Measurements from ENCODE around the gene MGLL. TPM values are rescaled to one million over a fixed set of nuclear protein-coding genes. Genes with fewer than 3 reads are reported as not detected.

Gene MGLL
- total RNA-seq, 1 experiment from 2014 or later: 0.94 TPM

GRCh38 chr3:127675651-127676391 is 146.5 kb downstream of the MGLL start:
- peak overlapping the region; percentile 70; the same call in 1 of the 2 replicates for H3K27ac Mint-ChIP-seq
- POLR2A ChIA-PET: no interaction called here
- TF ChIP-seq RORB (CRISPR knock-in tag; IDR thresholded peaks at IDR 0.05): no peak
- TF ChIP-seq ZNF532 (CRISPR knock-in tag; IDR thresholded peaks at IDR 0.05; ENCODE audit: borderline replicate concordance): no peak
- no peak for TF ChIP-seq ZBTB43 (CRISPR knock-in tag; IDR thresholded peaks at IDR 0.05)
- TF ChIP-seq FOXP1 (CRISPR knock-in tag; IDR thresholded peaks at IDR 0.05; ENCODE audit: borderline replicate concordance): no peak
- no peak for TF ChIP-seq ETV6 (CRISPR knock-in tag; IDR thresholded peaks at IDR 0.05)
- no peak for TF ChIP-seq NFATC4 (CRISPR knock-in tag; IDR thresholded peaks at IDR 0.05)
- no peak for TF ChIP-seq CREB1 (CRISPR knock-in tag; IDR thresholded peaks at IDR 0.05)
- TF ChIP-seq ZMAT4 (CRISPR knock-in tag; IDR thresholded peaks at IDR 0.05): no peak
- TF ChIP-seq HMGXB4 (CRISPR knock-in tag; IDR thresholded peaks at IDR 0.05): no peak
- no peak for TF ChIP-seq PRDM15 (CRISPR knock-in tag; IDR thresholded peaks at IDR 0.05)
- no peak for TF ChIP-seq NR1H2 (CRISPR knock-in tag; IDR thresholded peaks at IDR 0.05)
- no peak for TF ChIP-seq SMAD3 (CRISPR knock-in tag; IDR thresholded peaks at IDR 0.05; ENCODE audit: borderline replicate concordance)
- no peak overlapping the region for H3K4me3 Mint-ChIP-seq
- H3K27me3 Mint-ChIP-seq (ENCODE audit: low read depth): peaks cover 3% of the 10 kb centered on the region
- ATAC-seq: no peak
- no peaks in the 10 kb centered on the region for H3K9me3 Mint-ChIP-seq
- no peaks in the 10 kb centered on the region for H3K36me3 Mint-ChIP-seq
- CTCF ChIA-PET: interaction anchor here (1.1 kb wide), 1 partner anchor 20 kb away, joined by 3 read pairs; no protein-coding TSS in a partner anchor
- H3K4me1 Mint-ChIP-seq: peaks cover 12% of the 10 kb centered on the region
- DNase-seq (ENCODE audit: low spot score): peak; percentile 10

- peaks cover 3% of the 10 kb centered on the region for H3K27me3 Mint-ChIP-seq (ENCODE audit: low read depth)
- ATAC-seq (no peak), DNase-seq (ENCODE audit: low spot score) (peak; percentile 7)
- TF ChIP-seq GTF2I (CRISPR knock-in tag; conservative IDR thresholded peaks at IDR 0.05) (0 out of 2 replicates have a peak, but pooled peaks have one; percentile 68), TCF7 (CRISPR knock-in tag; IDR thresholded peaks at IDR 0.05; ENCODE audit: low read depth) (no peak)
- no peak overlapping the region for H3K27ac Mint-ChIP-seq
- H3K4me3 Mint-ChIP-seq: 0 out of 2 replicates have a peak overlapping the region, but pooled peaks have one; percentile 0
- ChIA-PET CTCF (no interaction called here), POLR2A (no interaction called here)
- H3K9me3 Mint-ChIP-seq: no peaks in the 10 kb centered on the region
- no peaks in the 10 kb centered on the region for H3K36me3 Mint-ChIP-seq
- peaks cover 12% of the 10 kb centered on the region for H3K4me1 Mint-ChIP-seq
Measured at GRCh38 chr3:127674790-127675189, 147.5 kb downstream of the MGLL start.
